AG09309 (cell line): ENCODE measurements around the gene SLC35B1.
A peak's percentile ranks its signal among the peaks of the same experiment; 100 is the strongest.

Source experiments
- DNase-seq: peaks from one replicate; pipeline ENCODE4 v3.0.0-alpha.2; 2010; ENCODE audit warnings: low read depth
- H3K4me3 ChIP-seq: 2 replicates; pipeline ENCODE4 v1.5.1; 2011; ENCODE audit warnings: mild to moderate bottlenecking, low read depth, low read length, moderate library complexity; ENCODE audit not compliant: control insufficient read depth
- CTCF ChIP-seq: IDR thresholded peaks from 2 replicates; pipeline ENCODE4 v1.5.1; 2011; ENCODE audit warnings: mild to moderate bottlenecking, low read depth, low read length, inconsistent platforms; ENCODE audit not compliant: insufficient read depth, control insufficient read depth; ENCODE audit errors: missing control alignments

Gene SLC35B1, protein sequence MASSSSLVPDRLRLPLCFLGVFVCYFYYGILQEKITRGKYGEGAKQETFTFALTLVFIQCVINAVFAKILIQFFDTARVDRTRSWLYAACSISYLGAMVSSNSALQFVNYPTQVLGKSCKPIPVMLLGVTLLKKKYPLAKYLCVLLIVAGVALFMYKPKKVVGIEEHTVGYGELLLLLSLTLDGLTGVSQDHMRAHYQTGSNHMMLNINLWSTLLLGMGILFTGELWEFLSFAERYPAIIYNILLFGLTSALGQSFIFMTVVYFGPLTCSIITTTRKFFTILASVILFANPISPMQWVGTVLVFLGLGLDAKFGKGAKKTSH

GRCh38 chr17:49707608-49708514 lies at the start of gene SLC35B1:
SLC35B1 (minus strand) TSS chr17:49707964; CDS start chr17:49707833, 131 bp downstream.
- peak; percentile 96 for DNase-seq
- TF ChIP-seq CTCF, result peak; percentile 94
- peak within 1 kb of the TSS; percentile 67 for H3K4me3 ChIP-seq

DNA sequence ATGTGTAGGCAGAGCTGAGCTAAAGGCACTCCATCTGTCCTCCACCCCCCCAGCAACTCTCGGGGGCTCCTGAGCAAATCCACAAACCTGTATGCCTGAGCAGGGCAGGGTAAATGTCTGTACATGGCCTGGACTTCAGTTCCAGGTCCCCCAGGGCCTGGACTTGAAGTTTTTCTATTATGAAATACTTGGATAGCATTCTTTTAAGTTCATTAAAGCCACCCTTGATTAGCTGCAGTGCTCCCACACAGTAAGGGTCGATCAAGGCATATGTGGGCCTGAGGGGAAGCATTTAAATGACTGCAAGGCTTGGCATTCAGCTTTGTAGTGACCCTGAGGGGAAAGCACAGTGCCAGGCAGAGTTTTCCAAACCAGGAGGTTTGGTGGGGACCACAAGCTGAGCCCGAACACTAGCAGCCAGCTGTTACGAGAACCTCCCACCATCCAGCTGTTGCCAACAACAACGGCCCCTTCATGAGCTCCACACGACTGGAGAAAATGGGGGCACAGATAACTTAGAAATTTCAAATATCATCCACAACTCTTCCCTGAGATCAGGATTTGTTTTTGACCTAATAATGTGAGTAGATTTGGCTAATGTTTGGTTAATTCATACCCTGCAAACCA lies 49.5 kb upstream of the SLC35B1 start:
- TF ChIP-seq CTCF, result no peak
- no peak overlapping the region for H3K4me3 ChIP-seq
- no peak for DNase-seq

DNA sequence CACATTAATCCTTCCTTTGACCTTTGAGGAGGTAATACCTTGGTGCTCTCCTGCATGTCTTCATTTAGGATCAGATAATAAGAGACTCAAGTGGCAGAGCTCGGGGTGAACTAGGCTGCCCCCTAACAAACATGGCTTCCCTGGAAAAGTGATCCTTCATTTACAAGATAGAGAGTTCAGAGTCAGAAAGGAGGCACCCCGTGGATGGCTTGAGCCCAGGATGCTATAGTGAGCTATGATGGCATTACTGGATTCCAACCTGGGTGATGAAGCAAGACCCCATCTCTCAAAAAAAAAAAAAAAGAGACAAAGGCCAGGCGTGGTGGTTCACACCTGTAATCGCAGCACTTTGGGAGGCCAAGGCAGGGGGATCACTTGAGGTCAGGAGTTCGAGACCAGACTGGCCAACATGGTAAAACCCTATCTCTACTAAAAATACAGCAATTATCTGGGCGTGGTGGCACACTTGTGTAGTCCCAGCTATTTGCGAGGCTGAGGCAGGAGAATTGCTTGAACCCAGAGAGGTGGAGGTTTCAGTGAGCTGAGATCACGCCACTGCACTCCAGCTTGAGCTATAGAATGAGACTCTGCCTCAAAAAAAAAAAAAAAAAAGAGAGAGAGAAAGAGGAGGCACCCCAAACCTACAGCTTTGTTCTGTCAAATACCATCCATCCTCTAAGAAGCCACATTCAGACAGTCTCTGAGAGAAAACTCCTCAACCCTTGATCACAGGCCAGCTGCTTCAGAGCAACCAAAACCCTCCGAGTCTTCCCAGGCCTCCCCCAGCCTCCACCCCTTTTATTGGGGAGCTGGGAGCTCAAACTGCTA lies 48.8 kb upstream of the SLC35B1 start:
- no peak for DNase-seq
- no peak overlapping the region for H3K4me3 ChIP-seq
- TF ChIP-seq CTCF, result no peak

DNA sequence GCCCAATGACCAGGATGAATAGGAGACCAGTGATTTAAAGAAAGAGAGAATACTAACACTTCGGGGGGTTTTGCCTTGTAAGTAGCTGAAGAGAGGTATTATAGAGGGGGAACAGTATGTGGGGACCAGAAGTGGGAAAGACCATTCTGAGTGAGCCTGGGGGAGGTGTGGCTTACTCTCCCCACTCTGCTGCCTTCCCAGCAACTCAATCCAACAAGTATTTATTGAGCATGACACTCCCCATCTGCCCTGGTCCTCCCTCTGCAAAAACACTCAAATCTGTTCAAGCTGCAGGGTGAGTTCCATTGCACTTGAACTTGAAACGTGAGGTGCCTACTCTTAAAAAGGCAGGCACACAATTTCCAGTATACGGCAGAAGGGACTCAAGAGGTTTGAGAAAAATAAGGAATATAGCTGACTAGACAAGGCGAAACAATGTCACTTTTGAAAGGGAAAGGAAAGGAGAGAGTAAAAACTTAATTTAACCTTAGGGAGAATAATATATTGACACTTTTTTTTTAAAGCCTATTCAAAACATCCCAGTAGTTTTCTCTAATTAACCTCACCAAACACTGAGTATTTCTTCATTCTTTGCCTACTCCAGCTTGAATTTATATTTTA lies 48.0 kb upstream of the SLC35B1 start:
- no peak for DNase-seq
- TF ChIP-seq CTCF, result no peak
- no peak overlapping the region for H3K4me3 ChIP-seq

GRCh38 chr17:49753959-49754391 lies 46.2 kb upstream of the SLC35B1 start:
- TF ChIP-seq CTCF, result no peak
- DNase-seq, result no peak

GRCh38 chr17:49752508-49752907 lies 44.7 kb upstream of the SLC35B1 start:
- no peak for DNase-seq
- TF ChIP-seq CTCF, result no peak
- H3K4me3 ChIP-seq, result no peak overlapping the region

More at GRCh38 chr17:49753959-49754391, 46.2 kb upstream of the SLC35B1 start:
- no peak overlapping the region for H3K4me3 ChIP-seq
